ENCODE measurements around the gene CKMT2.

GRCh38 chr5:81213070-81213469 lies 20.1 kb upstream of the CKMT2 start:
- TF ChIP-seq EZH2 (IDR thresholded peaks at IDR 0.05) (no peak), POLR2AphosphoS5 (IDR thresholded peaks at IDR 0.05; ENCODE audit: borderline replicate concordance, low read depth, low read length) (no peak), FOXP2 (optimal IDR thresholded peaks at IDR 0.05; ENCODE audit: control extremely low read depth, extremely low read length, insufficient read depth) (no peak)
